HepG2 (cell line): ENCODE results near the gene WNT3A. TPM values are rescaled to one million over a fixed set of nuclear protein-coding genes. Genes with fewer than 3 reads are reported as not detected.

Experiments
- ATAC-seq: fragments of 200-7000 bp; cut with Tn5 transposase; 3 replicates; pipeline ENCODE4 v1.9.1; 2020; ENCODE audit warnings: mild to moderate bottlenecking, moderate library complexity
- BruUV-seq: library from RNA; stranded (reverse); fragments of 400-500 nt; replicated peaks from 2 replicates; lab custom pipeline; 2021; lab: Mats Ljungman, UMichigan
- CTCF ChIA-PET: fragments of 300-600 bp; formaldehyde crosslinking; extraction: SDS; loops from one replicate; lab custom pipeline; 2021; ENCODE audit warnings: low total read pairs, inconsistent platforms, low intra/inter-chr PET ratio; lab: Yijun Ruan, JAX
- POLR2A ChIA-PET: fragments of 350-600 bp; sonication (Branson Sonifier 250); formaldehyde crosslinking; loops from one replicate; lab custom pipeline; 2020; ENCODE audit warnings: antibody characterized with exemption, inconsistent platforms; lab: Yijun Ruan, JAX
- DNase-seq: peaks from one replicate; pipeline ENCODE4 v3.0.0-alpha.2; 2015; ENCODE audit warnings: low spot score
- FAIRE-seq: peaks from 3 replicates; lab custom pipeline; 2011; peaks lifted over from hg19 to GRCh38; lab: Jason Lieb, UNC
- H2AFZ ChIP-seq: one replicate; pipeline ENCODE4 v1.6.1; 2011; ENCODE audit warnings: low read length, inconsistent platforms
- H3K27ac ChIP-seq: fragments of 300-600 bp; 3 replicates; pipeline ENCODE4 v1.8.0; 2011; ENCODE audit warnings: mixed run types, mild to moderate bottlenecking, mixed read lengths, low read length, inconsistent platforms; ENCODE audit not compliant: insufficient read depth; ENCODE audit errors: extremely low read length
- H3K27me3 ChIP-seq, 2 experiments: fragments of 200-600 bp in 1 of 2; 2 replicates in 1 of 2; 3 replicates in 1 of 2; pipeline versions ENCODE4 v1.6.0 to v1.8.0; 2011; ENCODE audit warnings: low read length in 2 of 2, mild to moderate bottlenecking in 2 of 2, moderate library complexity in 2 of 2, inconsistent platforms in 1 of 2; ENCODE audit not compliant: insufficient read depth in 2 of 2, control insufficient read depth in 1 of 2
- H3K36me3 ChIP-seq, 2 experiments: fragments of 200-600 bp in 1 of 2; replicated peaks in 1 of 2; 2 replicates in 1 of 2; 3 replicates in 1 of 2; pipeline versions ENCODE4 v1.5.1 to v1.8.0; 2011; ENCODE audit warnings: low read length in 2 of 2, inconsistent platforms in 1 of 2; ENCODE audit not compliant: insufficient read depth in 2 of 2, control insufficient read depth in 1 of 2
- H3K4me1 ChIP-seq: 2 replicates; pipeline ENCODE4 v1.5.1; 2012; ENCODE audit warnings: low read length, inconsistent platforms; ENCODE audit not compliant: insufficient read depth
- H3K4me2 ChIP-seq: 2 replicates; pipeline ENCODE4 v1.6.0; 2011; ENCODE audit warnings: low read depth, low read length, inconsistent platforms
- H3K4me3 ChIP-seq, 3 experiments: fragments of 200-600 bp in 1 of 3; sonication (generic), shearing (Covaris generic) in 1 of 3; replicated peaks in 1 of 3; 2 replicates each; pipeline ENCODE4 v1.5.1; 2011 to 2016; ENCODE audit warnings: low read length in 3 of 3, inconsistent platforms in 2 of 3, low read depth in 2 of 3, mild to moderate bottlenecking in 2 of 3, control low read depth in 1 of 3, mixed read lengths in 1 of 3; ENCODE audit not compliant: insufficient read depth in 1 of 3
- H3K79me2 ChIP-seq: one replicate; pipeline ENCODE4 v1.6.1; 2011; ENCODE audit warnings: low read length, inconsistent platforms; ENCODE audit not compliant: insufficient read depth
- H3K9ac ChIP-seq: 2 replicates; pipeline ENCODE4 v1.6.0; 2011; ENCODE audit warnings: mild to moderate bottlenecking, low read depth, low read length, inconsistent platforms; ENCODE audit not compliant: insufficient read depth
- H3K9me3 ChIP-seq: 2 replicates; pipeline ENCODE4 v1.5.1; 2012; ENCODE audit warnings: mild to moderate bottlenecking, low read length
- H4K20me1 ChIP-seq: 2 replicates; pipeline ENCODE4 v1.6.0; 2011; ENCODE audit warnings: inconsistent platforms, mild to moderate bottlenecking, low read length, moderate library complexity; ENCODE audit not compliant: insufficient read depth
- AGO2 ChIP-seq: fragments of 200-400 bp; formaldehyde crosslinking; optimal IDR thresholded peaks from 2 replicates; pipeline ENCODE3; 2017; ENCODE audit warnings: mild to moderate bottlenecking, low read depth, low read length, moderate library complexity
- CEBPZ ChIP-seq: IDR thresholded peaks from 2 replicates; pipeline ENCODE4 v1.6.1; 2012; ENCODE audit warnings: low read length, improper control_type of control experiment
- ETV5 ChIP-seq: IDR thresholded peaks from 2 replicates; pipeline ENCODE4 v1.6.1; 2018; ENCODE audit warnings: missing biosample characterization, missing genetic modification reagents, inconsistent platforms, borderline replicate concordance
- NFIB ChIP-seq: sonication (generic); formaldehyde crosslinking; IDR thresholded peaks from 2 replicates; pipeline ENCODE4 v1.9.0; 2021; ENCODE audit warnings: missing genetic modification reagents, mild to moderate bottlenecking, borderline replicate concordance
- SNAPC5 ChIP-seq: sonication (generic); formaldehyde crosslinking; IDR thresholded peaks from 2 replicates; pipeline ENCODE4 v1.8.1; 2023; ENCODE audit warnings: mild to moderate bottlenecking, missing genetic modification reagents, borderline replicate concordance
- THAP7 ChIP-seq: sonication (generic); formaldehyde crosslinking; IDR thresholded peaks from 2 replicates; pipeline ENCODE4 v1.8.1; 2023; ENCODE audit warnings: mild to moderate bottlenecking, missing genetic modification reagents
- ZFP36L2 ChIP-seq: sonication (generic); formaldehyde crosslinking; IDR thresholded peaks from 2 replicates; pipeline ENCODE4 v1.4.0; 2020; ENCODE audit warnings: missing genetic modification reagents
- ZFY ChIP-seq: sonication (generic); formaldehyde crosslinking; IDR thresholded peaks from 2 replicates; pipeline ENCODE4 v1.4.0; 2020; ENCODE audit warnings: missing genetic modification reagents
- ZNF234 ChIP-seq: sonication (generic); formaldehyde crosslinking; conservative IDR thresholded peaks from 2 replicates; pipeline ENCODE4 v1.5.1; 2020; ENCODE audit warnings: mild to moderate bottlenecking, missing genetic modification reagents
- WGBS: methylation state at CpG from one replicate; pipeline ENCODE4 v1.1.6; 2017; ENCODE audit warnings: low lambda C conversion rate; 5-methylcytosine and 5-hydroxymethylcytosine counted together
- in situ Hi-C: cut with HindIII; loops from 2 replicates; pipeline ENCODE4 v1.10.0; 2017; ENCODE audit warnings: low pct_unique_long_range_greater_than_20kb; ENCODE audit not compliant: extremely low pct_ligation_motif_present
- intact Hi-C: fragments of 100-400 bp; cut with micrococcal nuclease; formaldehyde crosslinking; loops from one replicate; pipeline ENCODE4 v1.10.0; 2022; ENCODE audit not compliant: unreplicated experiment
- polyA plus RNA-seq, 8 experiments: library from polyadenylated mRNA; depleted of rRNA in 3 of 8; stranded (reverse) in 7 of 8; unstranded in 1 of 8; fragments of >200 nt; fragmentation: Illumina TruSeq in 4 of 8; extraction: Trizol in 4 of 8; gene quantifications; 2 replicates each; pipeline versions ENCODE4 v1.2.1 to v1.2.3, GENCODE V29; 2011 to 2016; ENCODE audit warnings: low read depth in 4 of 8, missing spikeins in 1 of 8, mixed read lengths in 1 of 8; ENCODE audit not compliant: insufficient read depth in 1 of 8
- total RNA-seq, 5 experiments: library from RNA; depleted of rRNA; stranded (reverse); fragments of >200 nt; fragmentation: Illumina TruSeq; extraction: Trizol; gene quantifications; 2 replicates each; pipeline ENCODE4 v1.2.3, GENCODE V29; 2016; ENCODE audit warnings: low read depth in 1 of 5

The WNT3A gene
- total and polyA plus RNA-seq, 2 of the 13 experiments (the other 11 are each of a cell fraction or from before 2014, with no cell fraction given), result not detected

- no peaks in the 10 kb centered on the region for H3K9me3 ChIP-seq
- H3K4me2 ChIP-seq, result no peak overlapping the region
- no peak for DNase-seq
- in situ Hi-C loops, result no loop called here
- no peak overlapping the region for H3K27ac ChIP-seq
- no peak for FAIRE-seq
- WGBS, result 86% methylated on average over 7 of the region's 9 CpGs
- TF ChIP-seq ZFP36L2 (CRISPR knock-in tag) (no peak), AGO2 (peak; percentile 88), ZFY (CRISPR knock-in tag) (0 out of 2 replicates have a peak, but pooled peaks have one; percentile 6)
- intact Hi-C loops, result no loop called here
- H3K36me3 ChIP-seq, result peaks cover 2 to 7% of the 10 kb centered on the region in 2 experiments; a peak in 2 of 5 replicates
- peaks cover 8% of the 10 kb centered on the region; the same call in 1 of the 2 replicates for H4K20me1 ChIP-seq
- H3K4me3 ChIP-seq, result no peak overlapping the region
- H3K4me1 ChIP-seq, result peaks cover 36% of the 10 kb centered on the region
- no peak overlapping the region for H2AFZ ChIP-seq
- H3K79me2 ChIP-seq, result peaks cover 32% of the 10 kb centered on the region
- H3K27me3 ChIP-seq, result no peaks in the 10 kb centered on the region; a peak in 1 of 5 replicates
- BruUV-seq, result no TSS peak
- H3K9ac ChIP-seq, result no peak overlapping the region
- POLR2A ChIA-PET, result interaction anchor here (0.5 to 1.3 kb wide), 3 partner anchors 11 to 60 kb away, joined by 3 to 4 read pairs (median 4); partner anchors contain the start of gene IBA57
- no peak for ATAC-seq
- CTCF ChIA-PET, result no interaction called here
These were observed 98.6 kb downstream of the WNT3A start for GRCh38 chr1:228105270-228105995.

- Histone ChIP-seq H3K4me1 (peaks cover 40% of the 10 kb centered on the region), H3K27ac (no peak overlapping the region), H3K4me3 (no peak overlapping the region), H3K79me2 (peaks cover 31% of the 10 kb centered on the region), H3K9ac (no peak overlapping the region), H3K9me3 (no peaks in the 10 kb centered on the region), H3K36me3 (peaks cover 2 to 7% of the 10 kb centered on the region in 2 experiments; a peak in 2 of 5 replicates), H3K4me2 (no peak overlapping the region), H4K20me1 (peaks cover 4% of the 10 kb centered on the region; the same call in 1 of the 2 replicates), H3K27me3 (no peaks in the 10 kb centered on the region; a peak in 1 of 5 replicates), H2AFZ (no peak overlapping the region)
- ATAC-seq, result no peak
- DNase-seq, result no peak
- ChIA-PET POLR2A (interaction anchor here (0.5 to 1.3 kb wide), 3 partner anchors 11 to 59 kb away, joined by 3 to 4 read pairs (median 4); partner anchors contain the start of gene IBA57), CTCF (no interaction called here)
- no TSS peak for BruUV-seq
- intact Hi-C loops, result no loop called here
- FAIRE-seq, result no peak
- in situ Hi-C loops, result no loop called here
- 80% methylated on average over 1 of the region's 8 CpGs for WGBS
- TF ChIP-seq SNAPC5 (no peak), ZNF234 (CRISPR knock-in tag) (no peak), CEBPZ (no peak), ETV5 (CRISPR knock-in tag) (no peak), THAP7 (CRISPR knock-in tag) (no peak), NFIB (no peak)
These were observed 99.4 kb downstream of the WNT3A start for GRCh38 chr1:228105996-228106799.
